Neural progenitor cell (in vitro differentiated cells): ENCODE measurements around the gene HIPK2. TPM values are rescaled to one million over a fixed set of nuclear protein-coding genes. Genes with fewer than 3 reads are reported as not detected.

Experiments used
- DNase-seq: peaks from one replicate; pipeline ENCODE4 v3.0.0-alpha.2; 2016; ENCODE audit warnings: low spot score
- H2AFZ ChIP-seq: fragments of 200-600 bp; sonication (generic); replicated peaks from 2 replicates; pipeline ENCODE4 v1.6.1; 2016; ENCODE audit warnings: antibody characterized with exemption
- H3F3A ChIP-seq: fragments of 200-600 bp; sonication (generic); 2 replicates; pipeline ENCODE4 v1.6.1; 2016; ENCODE audit warnings: antibody characterized with exemption, low read depth
- H3K27ac ChIP-seq: fragments of 200-600 bp; sonication (generic); 2 replicates; pipeline ENCODE4 v1.5.1; 2016; ENCODE audit warnings: mild to moderate bottlenecking
- H3K27me3 ChIP-seq: fragments of 200-600 bp; sonication (generic); 2 replicates; pipeline ENCODE4 v1.6.1; 2016; ENCODE audit warnings: mild to moderate bottlenecking, moderate library complexity
- H3K36me3 ChIP-seq: fragments of 200-600 bp; sonication (generic); 2 replicates; pipeline ENCODE4 v1.5.1; 2016
- H3K4me1 ChIP-seq: fragments of 200-600 bp; sonication (generic); 2 replicates; pipeline ENCODE4 v1.6.1; 2016; ENCODE audit warnings: mixed run types
- H3K4me2 ChIP-seq: fragments of 200-600 bp; sonication (generic); 2 replicates; pipeline ENCODE4 v1.6.1; 2016
- H3K4me3 ChIP-seq: fragments of 200-600 bp; sonication (generic); 2 replicates; pipeline ENCODE4 v1.5.1; 2016
- H3K79me2 ChIP-seq: fragments of 200-600 bp; sonication (generic); 2 replicates; pipeline ENCODE4 v1.6.1; 2016; ENCODE audit warnings: low read depth
- H3K9ac ChIP-seq: fragments of 200-600 bp; sonication (generic); 2 replicates; pipeline ENCODE4 v1.6.1; 2016
- H3K9me3 ChIP-seq: fragments of 200-600 bp; sonication (generic); 2 replicates; pipeline ENCODE4 v1.5.1; 2016; ENCODE audit warnings: low read depth
- H4K20me1 ChIP-seq: fragments of 200-600 bp; sonication (generic); 2 replicates; pipeline ENCODE4 v1.6.1; 2016; ENCODE audit warnings: low read depth
- H3K27ac Mint-ChIP-seq: 3 replicates; pipeline ENCODE4 v1.8.0; 2021; ENCODE audit warnings: mixed read lengths
- H3K27me3 Mint-ChIP-seq: 2 replicates; pipeline ENCODE4 v1.8.0; 2022; ENCODE audit warnings: low read depth, mild to moderate bottlenecking, inconsistent platforms, moderate library complexity, mixed read lengths; ENCODE audit not compliant: insufficient read depth
- H3K36me3 Mint-ChIP-seq: 3 replicates; pipeline ENCODE4 v1.8.0; 2021; ENCODE audit warnings: mixed read lengths
- H3K4me1 Mint-ChIP-seq: 3 replicates; pipeline ENCODE4 v1.8.0; 2021; ENCODE audit warnings: mixed read lengths
- H3K4me3 Mint-ChIP-seq: 3 replicates; pipeline ENCODE4 v1.8.0; 2021; ENCODE audit warnings: mild to moderate bottlenecking, moderate library complexity, mixed read lengths
- H3K9me3 Mint-ChIP-seq: 3 replicates; pipeline ENCODE4 v1.8.0; 2020; ENCODE audit warnings: mixed read lengths
- EZH2 ChIP-seq: fragments of 200-600 bp; sonication (generic); IDR thresholded peaks from 2 replicates; pipeline ENCODE4 v1.6.1; 2017; ENCODE audit warnings: antibody characterized with exemption, mild to moderate bottlenecking, moderate library complexity
- EZH2phosphoT487 ChIP-seq: fragments of 200-600 bp; sonication (generic); IDR thresholded peaks from 2 replicates; pipeline ENCODE4 v1.6.1; 2017; ENCODE audit warnings: antibody characterized with exemption
- total RNA-seq: library from RNA; depleted of rRNA; stranded (reverse); fragments of >200 nt; gene quantifications from 2 replicates; pipeline ENCODE4 v1.2.3, GENCODE V29; 2015; ENCODE audit warnings: low replicate concordance
- TF ChIP-seq, protein P1 (sequence below): fragments of 200-600 bp; sonication (generic); IDR thresholded peaks from 2 replicates; pipeline ENCODE4 v1.5.1; 2017; ENCODE audit warnings: antibody characterized with exemption, mild to moderate bottlenecking

HIPK2 gene
- total RNA-seq, 1 donor from 2014 or later: 12.8 TPM

DNA sequence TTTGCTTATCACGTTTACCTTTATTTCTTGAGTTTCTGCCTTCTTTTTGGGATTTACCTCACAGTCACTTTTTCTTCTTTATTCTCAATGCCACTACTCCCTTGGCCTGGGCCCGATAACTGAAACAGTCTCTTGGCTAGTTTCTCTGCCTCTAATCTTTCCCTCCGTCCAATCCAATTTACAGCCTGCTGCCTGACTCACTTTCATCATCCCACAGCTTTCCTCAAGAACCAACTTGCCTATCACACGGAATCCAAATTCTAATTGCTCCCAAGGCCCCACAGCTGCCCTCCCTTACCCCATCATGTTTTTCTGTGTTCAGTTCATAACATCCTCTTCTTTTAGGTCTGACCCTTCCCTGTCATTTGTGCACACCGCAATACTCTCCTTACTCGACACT lies 121.4 kb downstream of the HIPK2 start:
- H3K9ac ChIP-seq: no peak overlapping the region
- no peaks in the 10 kb centered on the region for H3K9me3 Mint-ChIP-seq
- peaks cover 1% of the 10 kb centered on the region for H3K27me3 Mint-ChIP-seq
- no peak overlapping the region for H3K27ac Mint-ChIP-seq
- no peak overlapping the region for H3K4me3 ChIP-seq
- peaks cover 60% of the 10 kb centered on the region for H4K20me1 ChIP-seq
- H3K27me3 ChIP-seq: no peaks in the 10 kb centered on the region
- TF ChIP-seq EZH2phosphoT487: no peak
- TF ChIP-seq, protein P1, sequence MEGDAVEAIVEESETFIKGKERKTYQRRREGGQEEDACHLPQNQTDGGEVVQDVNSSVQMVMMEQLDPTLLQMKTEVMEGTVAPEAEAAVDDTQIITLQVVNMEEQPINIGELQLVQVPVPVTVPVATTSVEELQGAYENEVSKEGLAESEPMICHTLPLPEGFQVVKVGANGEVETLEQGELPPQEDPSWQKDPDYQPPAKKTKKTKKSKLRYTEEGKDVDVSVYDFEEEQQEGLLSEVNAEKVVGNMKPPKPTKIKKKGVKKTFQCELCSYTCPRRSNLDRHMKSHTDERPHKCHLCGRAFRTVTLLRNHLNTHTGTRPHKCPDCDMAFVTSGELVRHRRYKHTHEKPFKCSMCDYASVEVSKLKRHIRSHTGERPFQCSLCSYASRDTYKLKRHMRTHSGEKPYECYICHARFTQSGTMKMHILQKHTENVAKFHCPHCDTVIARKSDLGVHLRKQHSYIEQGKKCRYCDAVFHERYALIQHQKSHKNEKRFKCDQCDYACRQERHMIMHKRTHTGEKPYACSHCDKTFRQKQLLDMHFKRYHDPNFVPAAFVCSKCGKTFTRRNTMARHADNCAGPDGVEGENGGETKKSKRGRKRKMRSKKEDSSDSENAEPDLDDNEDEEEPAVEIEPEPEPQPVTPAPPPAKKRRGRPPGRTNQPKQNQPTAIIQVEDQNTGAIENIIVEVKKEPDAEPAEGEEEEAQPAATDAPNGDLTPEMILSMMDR: no peak
- no peaks in the 10 kb centered on the region for H3K9me3 ChIP-seq
- H3F3A ChIP-seq: peaks cover 15% of the 10 kb centered on the region
- peaks cover 2% of the 10 kb centered on the region for H3K36me3 Mint-ChIP-seq
- H3K4me1 Mint-ChIP-seq: peaks cover 68% of the 10 kb centered on the region
- DNase-seq: no peak
- no peaks in the 10 kb centered on the region for H3K36me3 ChIP-seq
- H3K4me3 Mint-ChIP-seq: no peak overlapping the region
- no peak overlapping the region for H3K27ac ChIP-seq
- no peak overlapping the region for H3K4me2 ChIP-seq
- peaks cover 34% of the 10 kb centered on the region for H3K4me1 ChIP-seq
- H2AFZ ChIP-seq: no peak overlapping the region
- H3K79me2 ChIP-seq: no peaks in the 10 kb centered on the region

- H3K36me3 Mint-ChIP-seq: peaks cover 2% of the 10 kb centered on the region
- Histone ChIP-seq H3K27ac (no peak overlapping the region), H3K9me3 (no peaks in the 10 kb centered on the region), H3K4me1 (peaks cover 25% of the 10 kb centered on the region), H3K27me3 (no peaks in the 10 kb centered on the region), H4K20me1 (peaks cover 61% of the 10 kb centered on the region), H3F3A (peaks cover 15% of the 10 kb centered on the region), H3K4me2 (no peak overlapping the region), H3K36me3 (no peaks in the 10 kb centered on the region), H3K4me3 (no peak overlapping the region), H2AFZ (no peak overlapping the region), H3K79me2 (no peaks in the 10 kb centered on the region), H3K9ac (no peak overlapping the region)
- H3K27me3 Mint-ChIP-seq: no peaks in the 10 kb centered on the region
- H3K4me1 Mint-ChIP-seq: peaks cover 63% of the 10 kb centered on the region
- TF ChIP-seq, protein P1: no peak
- no peak for TF ChIP-seq EZH2phosphoT487
- TF ChIP-seq EZH2: no peak
- no peak overlapping the region for H3K27ac Mint-ChIP-seq
- H3K9me3 Mint-ChIP-seq: no peaks in the 10 kb centered on the region
- no peak overlapping the region for H3K4me3 Mint-ChIP-seq
- no peak for DNase-seq
Observed at GRCh38 chr7:139655305-139655704, 122.5 kb downstream of the HIPK2 start.

DNA sequence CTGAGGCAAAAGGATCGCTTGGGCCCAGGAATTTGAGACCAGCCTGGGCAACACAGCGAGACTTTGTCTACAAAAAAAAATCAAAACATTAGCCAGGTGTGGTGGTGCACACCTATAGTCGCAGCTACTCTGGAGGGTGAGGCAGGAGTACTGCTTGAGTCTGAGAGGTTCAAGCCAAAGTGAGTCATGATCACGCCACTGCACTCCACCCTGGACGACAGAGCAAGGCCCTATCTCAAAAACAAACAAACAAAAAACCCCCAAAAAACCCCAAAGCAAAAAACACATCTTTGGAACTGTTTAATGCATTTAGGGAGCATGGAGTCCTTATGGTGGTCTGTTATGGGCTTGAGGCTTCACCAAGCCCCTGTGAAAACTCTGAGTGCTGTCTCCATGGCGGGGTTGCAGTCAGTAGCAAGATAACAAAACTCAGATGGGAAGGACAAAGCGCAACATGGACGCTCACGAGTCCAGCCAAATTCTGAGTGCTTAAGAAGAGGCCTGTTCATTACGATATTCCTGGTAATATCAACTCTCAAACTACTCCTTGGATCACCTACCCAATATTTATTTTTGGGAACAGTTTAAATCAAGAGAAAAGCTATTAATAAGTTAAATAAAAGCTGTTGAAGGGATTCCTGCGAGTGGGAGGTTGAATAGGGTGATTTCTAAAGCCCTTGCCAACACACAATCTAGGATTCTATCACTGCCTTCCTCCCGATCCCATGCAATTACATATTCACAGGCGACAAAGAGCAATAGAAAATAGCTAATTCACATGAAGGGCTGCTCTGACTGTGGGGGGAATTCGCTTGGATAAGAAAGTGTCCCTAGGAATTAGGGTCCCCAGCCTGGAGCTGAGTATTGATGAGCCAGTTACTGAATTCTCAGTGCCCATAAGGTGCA lies 123.3 kb downstream of the HIPK2 start:
- H3K4me1 Mint-ChIP-seq: peaks cover 55% of the 10 kb centered on the region
- H3K4me3 ChIP-seq: no peak overlapping the region

More for the DNA sequence above, 123.3 kb downstream of the HIPK2 start:
- Histone ChIP-seq H4K20me1 (peaks cover 53% of the 10 kb centered on the region), H3K27me3 (no peaks in the 10 kb centered on the region), H3K4me2 (no peak overlapping the region), H3K4me1 (peaks cover 20% of the 10 kb centered on the region), H3K9ac (no peak overlapping the region), H2AFZ (no peak overlapping the region), H3K36me3 (no peaks in the 10 kb centered on the region), H3K27ac (no peak overlapping the region), H3K9me3 (no peaks in the 10 kb centered on the region), H3K79me2 (no peaks in the 10 kb centered on the region), H3F3A (peaks cover 9% of the 10 kb centered on the region)
- Mint-ChIP-seq H3K27ac (no peak overlapping the region), H3K9me3 (no peaks in the 10 kb centered on the region), H3K27me3 (no peaks in the 10 kb centered on the region), H3K36me3 (peaks cover 2% of the 10 kb centered on the region), H3K4me3 (no peak overlapping the region)
- no peak for DNase-seq
- TF ChIP-seq, protein P1: no peak
- TF ChIP-seq EZH2 (no peak), EZH2phosphoT487 (no peak)
